ENCODE measurements around the gene ATP1B1.
A peak's percentile ranks its signal among the peaks of the same experiment; 100 is the strongest.

Gene ATP1B1

GRCh38 chr1:169107603-169108208 is 1.2 kb downstream of the ATP1B1 start:
- TF ChIP-seq CTCF (conservative IDR thresholded peaks at IDR 0.05; ENCODE audit: low read depth), result no peak
- ChIA-PET CTCF (interaction anchor here (0.6 to 1.5 kb wide), 2 partner anchors 388 to 493 kb away, joined by 4 to 5 read pairs; no protein-coding TSS in a partner anchor), POLR2A (ENCODE audit: low non-redundant PET) (no interaction called here)
- peak overlapping the region; percentile 90 for H3K27ac ChIP-seq
- DNase-seq (ENCODE audit: low spot score), result no peak

- peak overlapping the region; percentile 90 for H3K27ac ChIP-seq
- POLR2A ChIA-PET (ENCODE audit: low non-redundant PET), result no interaction called here
- DNase-seq (ENCODE audit: low spot score), result no peak
- TF ChIP-seq CTCF (conservative IDR thresholded peaks at IDR 0.05; ENCODE audit: low read depth), result no peak
- CTCF ChIA-PET, result interaction anchor here (1.3 to 1.5 kb wide), 2 partner anchors 10 to 389 kb away, joined by 4 to 5 read pairs; no protein-coding TSS in a partner anchor
These were observed 1.7 kb downstream of the ATP1B1 start for GRCh38 chr1:169108223-169108622.

- H3K27ac ChIP-seq, result peak overlapping the region; percentile 90
- POLR2A ChIA-PET (ENCODE audit: low non-redundant PET), result no interaction called here
- DNase-seq (ENCODE audit: low spot score), result no peak
- CTCF ChIA-PET, result interaction anchor here (0.6 to 1.3 kb wide), 4 partner anchors 9 to 460 kb away, joined by 3 to 4 read pairs (median 4); no protein-coding TSS in a partner anchor
- peak; percentile 70 for TF ChIP-seq CTCF (conservative IDR thresholded peaks at IDR 0.05; ENCODE audit: low read depth)
These were observed 2.5 kb downstream of the ATP1B1 start for GRCh38 chr1:169108863-169109560.

- ChIA-PET POLR2A (ENCODE audit: low non-redundant PET) (no interaction called here), CTCF (interaction anchor here (0.6 to 1.3 kb wide), 5 partner anchors 9 to 460 kb away, joined by 3 to 4 read pairs (median 4); no protein-coding TSS in a partner anchor)
- DNase-seq (ENCODE audit: low spot score), result peak; percentile 62
- TF ChIP-seq CTCF (conservative IDR thresholded peaks at IDR 0.05; ENCODE audit: low read depth), result no peak
- peak overlapping the region; percentile 90 for H3K27ac ChIP-seq
These were observed 3.2 kb downstream of the ATP1B1 start for GRCh38 chr1:169109561-169110134.

- POLR2A ChIA-PET (ENCODE audit: low non-redundant PET), result no interaction called here
- CTCF ChIA-PET, result interaction anchor here (1.0 to 1.2 kb wide), 2 partner anchors 23 to 238 kb away, joined by 3 to 4 read pairs; no protein-coding TSS in a partner anchor
- no peak for DNase-seq (ENCODE audit: low spot score)
- TF ChIP-seq CTCF (conservative IDR thresholded peaks at IDR 0.05; ENCODE audit: low read depth), result no peak
- no peak overlapping the region for H3K27ac ChIP-seq
These were observed 3.7 kb downstream of the ATP1B1 start for GRCh38 chr1:169110236-169110635.

- no peak for DNase-seq (ENCODE audit: low spot score)
- CTCF ChIA-PET, result interaction anchor here (0.6 to 1.2 kb wide), 3 partner anchors 22 to 276 kb away, joined by 3 to 4 read pairs (median 3); no protein-coding TSS in a partner anchor
- POLR2A ChIA-PET (ENCODE audit: low non-redundant PET), result no interaction called here
- H3K27ac ChIP-seq, result peak overlapping the region; percentile 61
- TF ChIP-seq CTCF (conservative IDR thresholded peaks at IDR 0.05; ENCODE audit: low read depth), result no peak
These were observed 4.4 kb downstream of the ATP1B1 start for GRCh38 chr1:169110689-169111447.

All from RWPE1 (cell line).